HepG2 (cell line): ENCODE results near the gene GALNT5. TPM values are rescaled to one million over a fixed set of nuclear protein-coding genes. Genes with fewer than 3 reads are reported as not detected.

Source experiments
- ATAC-seq: fragments of 200-7000 bp; cut with Tn5 transposase; 3 replicates; pipeline ENCODE4 v1.9.1; 2020; ENCODE audit warnings: mild to moderate bottlenecking, moderate library complexity
- BruUV-seq: library from RNA; stranded (reverse); fragments of 400-500 nt; replicated peaks from 2 replicates; lab custom pipeline; 2021; lab: Mats Ljungman, UMichigan
- CTCF ChIA-PET: fragments of 300-600 bp; formaldehyde crosslinking; extraction: SDS; loops from one replicate; lab custom pipeline; 2021; ENCODE audit warnings: low total read pairs, inconsistent platforms, low intra/inter-chr PET ratio; lab: Yijun Ruan, JAX
- POLR2A ChIA-PET: fragments of 350-600 bp; sonication (Branson Sonifier 250); formaldehyde crosslinking; loops from one replicate; lab custom pipeline; 2020; ENCODE audit warnings: antibody characterized with exemption, inconsistent platforms; lab: Yijun Ruan, JAX
- DNase-seq: peaks from one replicate; pipeline ENCODE4 v3.0.0-alpha.2; 2015; ENCODE audit warnings: low spot score
- FAIRE-seq: peaks from 3 replicates; lab custom pipeline; 2011; peaks lifted over from hg19 to GRCh38; lab: Jason Lieb, UNC
- H2AFZ ChIP-seq: one replicate; pipeline ENCODE4 v1.6.1; 2011; ENCODE audit warnings: low read length, inconsistent platforms
- H3K27ac ChIP-seq: fragments of 300-600 bp; 3 replicates; pipeline ENCODE4 v1.8.0; 2011; ENCODE audit warnings: mixed run types, mild to moderate bottlenecking, mixed read lengths, low read length, inconsistent platforms; ENCODE audit not compliant: insufficient read depth; ENCODE audit errors: extremely low read length
- H3K27me3 ChIP-seq, 2 experiments: fragments of 200-600 bp in 1 of 2; 2 replicates in 1 of 2; 3 replicates in 1 of 2; pipeline versions ENCODE4 v1.6.0 to v1.8.0; 2011; ENCODE audit warnings: low read length in 2 of 2, mild to moderate bottlenecking in 2 of 2, moderate library complexity in 2 of 2, inconsistent platforms in 1 of 2; ENCODE audit not compliant: insufficient read depth in 2 of 2, control insufficient read depth in 1 of 2
- H3K36me3 ChIP-seq, 2 experiments: fragments of 200-600 bp in 1 of 2; replicated peaks in 1 of 2; 2 replicates in 1 of 2; 3 replicates in 1 of 2; pipeline versions ENCODE4 v1.5.1 to v1.8.0; 2011; ENCODE audit warnings: low read length in 2 of 2, inconsistent platforms in 1 of 2; ENCODE audit not compliant: insufficient read depth in 2 of 2, control insufficient read depth in 1 of 2
- H3K4me1 ChIP-seq: 2 replicates; pipeline ENCODE4 v1.5.1; 2012; ENCODE audit warnings: low read length, inconsistent platforms; ENCODE audit not compliant: insufficient read depth
- H3K4me2 ChIP-seq: 2 replicates; pipeline ENCODE4 v1.6.0; 2011; ENCODE audit warnings: low read depth, low read length, inconsistent platforms
- H3K4me3 ChIP-seq, 3 experiments: fragments of 200-600 bp in 1 of 3; sonication (generic), shearing (Covaris generic) in 1 of 3; replicated peaks in 1 of 3; 2 replicates each; pipeline ENCODE4 v1.5.1; 2011 to 2016; ENCODE audit warnings: low read length in 3 of 3, inconsistent platforms in 2 of 3, low read depth in 2 of 3, mild to moderate bottlenecking in 2 of 3, control low read depth in 1 of 3, mixed read lengths in 1 of 3; ENCODE audit not compliant: insufficient read depth in 1 of 3
- H3K79me2 ChIP-seq: one replicate; pipeline ENCODE4 v1.6.1; 2011; ENCODE audit warnings: low read length, inconsistent platforms; ENCODE audit not compliant: insufficient read depth
- H3K9ac ChIP-seq: 2 replicates; pipeline ENCODE4 v1.6.0; 2011; ENCODE audit warnings: mild to moderate bottlenecking, low read depth, low read length, inconsistent platforms; ENCODE audit not compliant: insufficient read depth
- H3K9me3 ChIP-seq: 2 replicates; pipeline ENCODE4 v1.5.1; 2012; ENCODE audit warnings: mild to moderate bottlenecking, low read length
- H4K20me1 ChIP-seq: 2 replicates; pipeline ENCODE4 v1.6.0; 2011; ENCODE audit warnings: inconsistent platforms, mild to moderate bottlenecking, low read length, moderate library complexity; ENCODE audit not compliant: insufficient read depth
- ARNT ChIP-seq: fragments of 450-650 bp; IDR thresholded peaks from 2 replicates; pipeline ENCODE4 v1.6.1; 2017
- ELF3 ChIP-seq: IDR thresholded peaks from 2 replicates; pipeline ENCODE4 v1.6.1; 2016; ENCODE audit warnings: missing genetic modification reagents, missing compliant biosample characterization
- HNRNPK ChIP-seq: fragments of 200-400 bp; formaldehyde crosslinking; IDR thresholded peaks from 2 replicates; pipeline ENCODE4 v1.6.1; 2018; ENCODE audit warnings: low read length, low read depth, moderate library complexity, mild to moderate bottlenecking; ENCODE audit not compliant: poor library complexity, severe bottlenecking
- KDM5B ChIP-seq: sonication (generic); formaldehyde crosslinking; IDR thresholded peaks from 2 replicates; pipeline ENCODE4 v1.4.0; 2020; ENCODE audit warnings: missing genetic modification reagents, mild to moderate bottlenecking, borderline replicate concordance
- MED1 ChIP-seq: sonication (generic); formaldehyde crosslinking; IDR thresholded peaks from 2 replicates; pipeline ENCODE4 v1.4.0; 2020; ENCODE audit warnings: missing genetic modification reagents
- PHF8 ChIP-seq: sonication (generic); formaldehyde crosslinking; IDR thresholded peaks from 2 replicates; pipeline ENCODE4 v1.5.0; 2020; ENCODE audit warnings: missing genetic modification reagents
- SIN3B ChIP-seq: fragments of 150-350 bp; IDR thresholded peaks from 2 replicates; pipeline ENCODE4 v1.6.1; 2014; ENCODE audit warnings: low read length
- SP5 ChIP-seq: IDR thresholded peaks from 2 replicates; pipeline ENCODE4 v1.6.1; 2016; ENCODE audit warnings: low read depth, borderline replicate concordance
- in situ Hi-C: cut with HindIII; loops from 2 replicates; pipeline ENCODE4 v1.10.0; 2017; ENCODE audit warnings: low pct_unique_long_range_greater_than_20kb; ENCODE audit not compliant: extremely low pct_ligation_motif_present
- intact Hi-C: fragments of 100-400 bp; cut with micrococcal nuclease; formaldehyde crosslinking; loops from one replicate; pipeline ENCODE4 v1.10.0; 2022; ENCODE audit not compliant: unreplicated experiment
- polyA plus RNA-seq, 8 experiments: library from polyadenylated mRNA; depleted of rRNA in 3 of 8; stranded (reverse) in 7 of 8; unstranded in 1 of 8; fragments of >200 nt; fragmentation: Illumina TruSeq in 4 of 8; extraction: Trizol in 4 of 8; gene quantifications; 2 replicates each; pipeline versions ENCODE4 v1.2.1 to v1.2.3, GENCODE V29; 2011 to 2016; ENCODE audit warnings: low read depth in 4 of 8, missing spikeins in 1 of 8, mixed read lengths in 1 of 8; ENCODE audit not compliant: insufficient read depth in 1 of 8
- total RNA-seq, 5 experiments: library from RNA; depleted of rRNA; stranded (reverse); fragments of >200 nt; fragmentation: Illumina TruSeq; extraction: Trizol; gene quantifications; 2 replicates each; pipeline ENCODE4 v1.2.3, GENCODE V29; 2016; ENCODE audit warnings: low read depth in 1 of 5
- TF ChIP-seq, protein P1 (sequence below): sonication (generic); formaldehyde crosslinking; IDR thresholded peaks from 2 replicates; pipeline ENCODE4 v1.4.0; 2020; ENCODE audit warnings: missing genetic modification reagents

Gene GALNT5
- total and polyA plus RNA-seq, 2 of the 13 experiments (the other 11 are each of a cell fraction or from before 2014, with no cell fraction given): not detected

DNA sequence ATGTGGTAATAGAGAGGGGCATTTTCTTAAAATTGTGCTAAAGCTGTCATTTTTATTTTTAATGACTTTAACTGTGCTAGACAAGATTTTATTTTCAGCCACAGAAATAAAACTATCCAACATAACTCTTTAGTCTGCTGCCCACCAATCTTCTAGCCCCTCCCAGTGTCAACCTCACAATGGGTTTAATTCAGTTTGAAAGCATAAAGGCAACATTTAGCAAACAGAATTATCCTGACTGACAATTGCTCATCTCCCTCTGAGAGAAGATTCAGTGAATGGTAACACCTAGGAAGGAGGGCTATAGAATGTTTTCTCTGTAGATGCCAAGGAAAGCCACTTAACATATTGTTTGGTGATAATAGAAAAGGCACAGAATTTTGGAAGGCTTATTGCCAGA is 62.9 kb downstream of the GALNT5 start:
- CTCF ChIA-PET: no interaction called here
- intact Hi-C loops: no loop called here
- no peaks in the 10 kb centered on the region for H3K79me2 ChIP-seq
- no peaks in the 10 kb centered on the region for H3K9me3 ChIP-seq
- FAIRE-seq (no peak), ATAC-seq (no peak), DNase-seq (no peak)
- TF ChIP-seq MED1 (CRISPR knock-in tag): no peak
- TF ChIP-seq HNRNPK: no peak
- no peak for TF ChIP-seq ELF3 (CRISPR knock-in tag)
- TF ChIP-seq, protein P1, sequence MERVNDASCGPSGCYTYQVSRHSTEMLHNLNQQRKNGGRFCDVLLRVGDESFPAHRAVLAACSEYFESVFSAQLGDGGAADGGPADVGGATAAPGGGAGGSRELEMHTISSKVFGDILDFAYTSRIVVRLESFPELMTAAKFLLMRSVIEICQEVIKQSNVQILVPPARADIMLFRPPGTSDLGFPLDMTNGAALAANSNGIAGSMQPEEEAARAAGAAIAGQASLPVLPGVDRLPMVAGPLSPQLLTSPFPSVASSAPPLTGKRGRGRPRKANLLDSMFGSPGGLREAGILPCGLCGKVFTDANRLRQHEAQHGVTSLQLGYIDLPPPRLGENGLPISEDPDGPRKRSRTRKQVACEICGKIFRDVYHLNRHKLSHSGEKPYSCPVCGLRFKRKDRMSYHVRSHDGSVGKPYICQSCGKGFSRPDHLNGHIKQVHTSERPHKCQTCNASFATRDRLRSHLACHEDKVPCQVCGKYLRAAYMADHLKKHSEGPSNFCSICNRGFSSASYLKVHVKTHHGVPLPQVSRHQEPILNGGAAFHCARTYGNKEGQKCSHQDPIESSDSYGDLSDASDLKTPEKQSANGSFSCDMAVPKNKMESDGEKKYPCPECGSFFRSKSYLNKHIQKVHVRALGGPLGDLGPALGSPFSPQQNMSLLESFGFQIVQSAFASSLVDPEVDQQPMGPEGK (CRISPR knock-in tag): no peak
- TF ChIP-seq PHF8 (CRISPR knock-in tag): no peak
- TF ChIP-seq ARNT: no peak
- TF ChIP-seq SIN3B: no peak
- TF ChIP-seq KDM5B (CRISPR knock-in tag): no peak
- TF ChIP-seq SP5 (CRISPR knock-in tag): no peak
- no peaks in the 10 kb centered on the region for H3K4me1 ChIP-seq
- no peaks in the 10 kb centered on the region for H4K20me1 ChIP-seq
- no peaks in the 10 kb centered on the region for H3K36me3 ChIP-seq
- POLR2A ChIA-PET: no interaction called here
- H3K27me3 ChIP-seq: no peaks in the 10 kb centered on the region
- H3K4me2 ChIP-seq: no peak overlapping the region
- H3K4me3 ChIP-seq: no peak overlapping the region
- H3K9ac ChIP-seq: no peak overlapping the region
- H3K27ac ChIP-seq: no peak overlapping the region
- H2AFZ ChIP-seq: no peak overlapping the region
- no TSS peak for BruUV-seq
- in situ Hi-C loops: no loop called here
